T-helper 2 cell treated with Interferon-gamma antibody and Interleukin-4, amounts not matched to agents 100 ng/mL and 5 ng/mL, for 36 hours (primary cell): Measurements from ENCODE around the gene STK4. TPM values are rescaled to one million over a fixed set of nuclear protein-coding genes. Genes with fewer than 3 reads are reported as not detected.

Experiments used
- total RNA-seq: library from RNA; stranded (reverse); gene quantifications from 2 replicates; pipeline ENCODE4 v1.2.3, GENCODE V29; 2022

Gene STK4
- total RNA-seq, 1 donor from 2014 or later, result 175 TPM

Other genes with a start within 250 kb of the STK4 start
- not detected in 2 replicates for gene KCNK15, start 220.6 kb upstream of the STK4 start, total RNA-seq
- not detected in 2 replicates for gene RIMS4, start 156.0 kb upstream of the STK4 start, total RNA-seq
- 289 and 293 TPM in 2 replicates for gene YWHAB, start 80.8 kb upstream of the STK4 start, total RNA-seq
- gene PABPC1L, start 56.5 kb upstream of the STK4 start, total RNA-seq, result 54.7 and 55.7 TPM in 2 replicates
- gene TOMM34, start 6.1 kb upstream of the STK4 start, total RNA-seq, result 23.7 and 24.0 TPM in 2 replicates
- gene KCNS1, start 134.6 kb downstream of the STK4 start, total RNA-seq, result 0.05 and 0.18 TPM in 2 replicates
- gene WFDC5, start 148.7 kb downstream of the STK4 start, total RNA-seq, result not detected in 2 replicates
- gene WFDC12, start 158.0 kb downstream of the STK4 start, total RNA-seq, result not detected in 2 replicates
- not detected in 2 replicates for gene PI3, start 208.4 kb downstream of the STK4 start, total RNA-seq
- not detected in 2 replicates for gene SEMG1, start 240.5 kb downstream of the STK4 start, total RNA-seq